ENCODE measurements around the gene MANSC4. TPM values are rescaled to one million over a fixed set of nuclear protein-coding genes. Genes with fewer than 3 reads are reported as not detected.

Gene MANSC4
- total and polyA plus RNA-seq, 2 experiments from 2014 or later: not detected

DNA sequence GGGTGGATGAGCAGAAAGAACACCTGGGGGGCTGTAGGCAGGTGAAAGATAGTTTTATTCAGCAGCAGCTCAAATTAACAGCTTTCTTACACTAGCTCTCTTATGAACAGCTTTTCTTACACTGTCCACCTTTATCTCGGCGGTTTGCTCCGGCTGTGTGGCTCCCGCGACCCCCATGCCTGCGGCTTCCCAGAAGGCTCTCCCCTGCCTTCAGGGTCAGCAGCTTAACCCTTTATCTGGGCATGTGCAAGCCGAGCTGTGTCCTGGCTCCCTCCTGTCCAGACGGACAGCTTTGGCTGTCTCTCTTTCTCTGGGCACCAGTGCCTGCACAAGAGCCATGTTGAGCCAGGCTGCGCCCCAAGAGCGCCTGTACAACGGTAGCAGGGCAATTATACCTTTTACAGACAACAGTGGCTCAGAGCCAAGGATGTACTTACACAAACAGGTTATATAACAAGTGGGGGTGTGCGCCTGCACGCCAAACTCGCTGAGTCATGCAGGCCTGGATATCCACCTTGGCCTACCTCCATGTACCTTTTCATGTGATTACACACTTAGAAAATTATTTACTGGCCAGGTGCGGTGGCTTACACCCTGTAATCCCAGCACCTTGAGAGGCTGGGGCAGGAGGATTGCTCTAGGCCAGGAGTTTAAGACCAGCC, 28.5 kb downstream of the MANSC4 start:
- ATAC-seq: no peak
- no peak overlapping the region for H3K4me3 ChIP-seq
- no peak overlapping the region for H3K4me2 ChIP-seq
- no peaks in the 10 kb centered on the region for H3K27me3 ChIP-seq (ENCODE audit: insufficient read depth)
- H3K27ac Mint-ChIP-seq: peak overlapping the region; percentile 70; the same call in 1 of the 2 replicates
- no peak for DNase-seq (ENCODE audit: low spot score)
- H3K9me3 Mint-ChIP-seq: no peaks in the 10 kb centered on the region
- H3K4me3 Mint-ChIP-seq: no peak overlapping the region
- TF ChIP-seq REST (IDR thresholded peaks at IDR 0.05; ENCODE audit: unreplicated experiment) (no peak), STAT1 (IDR thresholded peaks at IDR 0.05; ENCODE audit: unreplicated experiment) (no peak), EZH2phosphoT487 (IDR thresholded peaks at IDR 0.05; ENCODE audit: unreplicated experiment) (no peak), ZNF331 (CRISPR knock-in tag; IDR thresholded peaks at IDR 0.05; ENCODE audit: low read depth) (no peak), ZNF462 (CRISPR knock-in tag; IDR thresholded peaks at IDR 0.05) (no peak), EZH2 (IDR thresholded peaks at IDR 0.05; ENCODE audit: low read depth, unreplicated experiment) (no peak), NANOG (IDR thresholded peaks at IDR 0.05; ENCODE audit: borderline replicate concordance) (no peak), ZNF114 (CRISPR knock-in tag; IDR thresholded peaks at IDR 0.05) (no peak), POLR2AphosphoS5 (IDR thresholded peaks at IDR 0.05; ENCODE audit: low read depth) (no peak), CREB1 (CRISPR knock-in tag; IDR thresholded peaks at IDR 0.05; ENCODE audit: low read depth) (no peak), JUNB (IDR thresholded peaks at IDR 0.05; ENCODE audit: unreplicated experiment) (no peak)
- TF ChIP-seq, protein P1, sequence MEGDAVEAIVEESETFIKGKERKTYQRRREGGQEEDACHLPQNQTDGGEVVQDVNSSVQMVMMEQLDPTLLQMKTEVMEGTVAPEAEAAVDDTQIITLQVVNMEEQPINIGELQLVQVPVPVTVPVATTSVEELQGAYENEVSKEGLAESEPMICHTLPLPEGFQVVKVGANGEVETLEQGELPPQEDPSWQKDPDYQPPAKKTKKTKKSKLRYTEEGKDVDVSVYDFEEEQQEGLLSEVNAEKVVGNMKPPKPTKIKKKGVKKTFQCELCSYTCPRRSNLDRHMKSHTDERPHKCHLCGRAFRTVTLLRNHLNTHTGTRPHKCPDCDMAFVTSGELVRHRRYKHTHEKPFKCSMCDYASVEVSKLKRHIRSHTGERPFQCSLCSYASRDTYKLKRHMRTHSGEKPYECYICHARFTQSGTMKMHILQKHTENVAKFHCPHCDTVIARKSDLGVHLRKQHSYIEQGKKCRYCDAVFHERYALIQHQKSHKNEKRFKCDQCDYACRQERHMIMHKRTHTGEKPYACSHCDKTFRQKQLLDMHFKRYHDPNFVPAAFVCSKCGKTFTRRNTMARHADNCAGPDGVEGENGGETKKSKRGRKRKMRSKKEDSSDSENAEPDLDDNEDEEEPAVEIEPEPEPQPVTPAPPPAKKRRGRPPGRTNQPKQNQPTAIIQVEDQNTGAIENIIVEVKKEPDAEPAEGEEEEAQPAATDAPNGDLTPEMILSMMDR (conservative IDR thresholded peaks at IDR 0.05; ENCODE audit: low read depth in 2 of 2): no peak
- TF ChIP-seq, protein P2, sequence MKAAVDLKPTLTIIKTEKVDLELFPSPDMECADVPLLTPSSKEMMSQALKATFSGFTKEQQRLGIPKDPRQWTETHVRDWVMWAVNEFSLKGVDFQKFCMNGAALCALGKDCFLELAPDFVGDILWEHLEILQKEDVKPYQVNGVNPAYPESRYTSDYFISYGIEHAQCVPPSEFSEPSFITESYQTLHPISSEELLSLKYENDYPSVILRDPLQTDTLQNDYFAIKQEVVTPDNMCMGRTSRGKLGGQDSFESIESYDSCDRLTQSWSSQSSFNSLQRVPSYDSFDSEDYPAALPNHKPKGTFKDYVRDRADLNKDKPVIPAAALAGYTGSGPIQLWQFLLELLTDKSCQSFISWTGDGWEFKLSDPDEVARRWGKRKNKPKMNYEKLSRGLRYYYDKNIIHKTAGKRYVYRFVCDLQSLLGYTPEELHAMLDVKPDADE (IDR thresholded peaks at IDR 0.05): no peak
- no peaks in the 10 kb centered on the region; the same call in 1 of the 2 replicates for H4K20me1 ChIP-seq (replicated peaks; ENCODE audit: insufficient read depth)
- peaks cover 3% of the 10 kb centered on the region; the same call in 1 of the 3 replicates for H3K4me1 Mint-ChIP-seq
- no peaks in the 10 kb centered on the region for H3F3A ChIP-seq (replicated peaks; ENCODE audit: low read depth)
- no peaks in the 10 kb centered on the region for H3K27me3 Mint-ChIP-seq (ENCODE audit: insufficient read depth, low read depth, poor library complexity)
- no peaks in the 10 kb centered on the region for H3K9me2 ChIP-seq (ENCODE audit: insufficient read depth)
- no peak overlapping the region for H3K27ac ChIP-seq (ENCODE audit: low read depth)
- H3K36me3 ChIP-seq (ENCODE audit: insufficient read depth): peaks cover 8% of the 10 kb centered on the region; the same call in 1 of the 2 replicates
- no peaks in the 10 kb centered on the region for H3K79me2 ChIP-seq (replicated peaks; ENCODE audit: insufficient read depth)
- no peaks in the 10 kb centered on the region for H3K4me1 ChIP-seq (ENCODE audit: insufficient read depth)
- peaks cover 17% of the 10 kb centered on the region for H3K36me3 Mint-ChIP-seq (ENCODE audit: low read depth)
- H2AFZ ChIP-seq: no peak overlapping the region
